Measurements from ENCODE around the gene TIMM23. TPM values are rescaled to one million over a fixed set of nuclear protein-coding genes. Genes with fewer than 3 reads are reported as not detected.

The TIMM23 gene
- total RNA-seq, 2 experiments from 2014 or later: 72.6 to 79.5 TPM

DNA sequence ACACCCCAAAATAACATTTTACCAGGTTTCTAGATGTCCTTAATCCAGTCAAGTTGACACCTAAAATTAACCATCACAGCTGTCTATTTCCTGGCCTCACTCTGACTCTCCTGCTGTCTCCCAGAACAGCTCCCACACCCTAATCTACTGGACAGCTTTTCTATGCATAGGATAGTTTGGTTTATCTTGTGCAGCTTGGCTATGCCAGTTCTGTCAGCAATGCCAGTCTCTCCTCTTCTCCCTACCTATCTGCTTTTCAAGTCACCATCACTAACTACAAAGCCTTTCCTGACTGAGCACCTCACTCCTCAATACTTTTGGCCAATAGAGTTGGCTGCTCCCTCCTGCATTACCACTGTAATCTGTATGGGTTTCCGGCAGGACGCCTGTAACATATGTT lies 53.1 kb downstream of the TIMM23 start:
- intact Hi-C loops (cut with DNase I, micrococcal nuclease): loop anchor here in 1 of 2 experiments (5.0 kb wide), 1 partner anchor 43 kb away; no protein-coding TSS in a partner anchor
- ATAC-seq (no peak), DNase-seq (no peak)
- Mint-ChIP-seq H3K36me3 (ENCODE audit: low read depth) (peaks cover 8% of the 10 kb centered on the region), H3K27me3 (no peaks in the 10 kb centered on the region), H3K9me3 (ENCODE audit: low read depth) (no peaks in the 10 kb centered on the region), H3K4me3 (no peak overlapping the region), H3K27ac (peak overlapping the region; percentile 32), H3K4me1 (peaks cover 85% of the 10 kb centered on the region)
- POLR2A ChIA-PET: no interaction called here
- CTCF ChIA-PET: interaction anchor here (5.6 kb wide), 1 partner anchor 7 kb away, joined by 52 read pairs; no protein-coding TSS in a partner anchor

DNA sequence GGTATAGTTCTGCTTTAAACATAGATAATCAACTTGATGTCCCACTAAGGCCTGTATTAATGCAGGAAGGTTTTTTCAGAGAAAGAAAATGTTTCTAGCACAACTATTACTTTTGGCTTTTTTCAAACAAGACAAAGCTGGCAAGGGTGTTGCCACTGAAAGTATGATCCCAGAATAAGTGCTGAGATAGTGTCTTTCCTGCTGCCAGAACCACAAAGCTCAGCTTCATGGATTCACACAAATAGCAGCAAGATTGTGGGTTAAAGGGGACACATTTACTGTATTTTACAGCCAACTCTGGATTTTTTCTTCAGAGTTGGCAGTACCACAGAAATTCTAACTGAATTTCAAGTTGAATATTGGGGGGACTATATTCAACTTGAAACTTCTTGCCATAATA lies 53.8 kb downstream of the TIMM23 start:
- H3K4me3 Mint-ChIP-seq: no peak overlapping the region
- DNase-seq (no peak), ATAC-seq (no peak)
- H3K27me3 Mint-ChIP-seq: no peaks in the 10 kb centered on the region
- H3K27ac Mint-ChIP-seq: no peak overlapping the region
- intact Hi-C loops (cut with DNase I, micrococcal nuclease): loop anchor here in 1 of 2 experiments (5.0 kb wide), 1 partner anchor 44 kb away; no protein-coding TSS in a partner anchor
- peaks cover 8% of the 10 kb centered on the region for H3K36me3 Mint-ChIP-seq (ENCODE audit: low read depth)
- H3K4me1 Mint-ChIP-seq: peaks cover 82% of the 10 kb centered on the region
- POLR2A ChIA-PET: no interaction called here
- H3K9me3 Mint-ChIP-seq (ENCODE audit: low read depth): no peaks in the 10 kb centered on the region
- CTCF ChIA-PET: interaction anchor here (0.5 to 5.6 kb wide), 3 partner anchors 8 to 34 kb away, joined by 3 to 52 read pairs (median 5); no protein-coding TSS in a partner anchor

DNA sequence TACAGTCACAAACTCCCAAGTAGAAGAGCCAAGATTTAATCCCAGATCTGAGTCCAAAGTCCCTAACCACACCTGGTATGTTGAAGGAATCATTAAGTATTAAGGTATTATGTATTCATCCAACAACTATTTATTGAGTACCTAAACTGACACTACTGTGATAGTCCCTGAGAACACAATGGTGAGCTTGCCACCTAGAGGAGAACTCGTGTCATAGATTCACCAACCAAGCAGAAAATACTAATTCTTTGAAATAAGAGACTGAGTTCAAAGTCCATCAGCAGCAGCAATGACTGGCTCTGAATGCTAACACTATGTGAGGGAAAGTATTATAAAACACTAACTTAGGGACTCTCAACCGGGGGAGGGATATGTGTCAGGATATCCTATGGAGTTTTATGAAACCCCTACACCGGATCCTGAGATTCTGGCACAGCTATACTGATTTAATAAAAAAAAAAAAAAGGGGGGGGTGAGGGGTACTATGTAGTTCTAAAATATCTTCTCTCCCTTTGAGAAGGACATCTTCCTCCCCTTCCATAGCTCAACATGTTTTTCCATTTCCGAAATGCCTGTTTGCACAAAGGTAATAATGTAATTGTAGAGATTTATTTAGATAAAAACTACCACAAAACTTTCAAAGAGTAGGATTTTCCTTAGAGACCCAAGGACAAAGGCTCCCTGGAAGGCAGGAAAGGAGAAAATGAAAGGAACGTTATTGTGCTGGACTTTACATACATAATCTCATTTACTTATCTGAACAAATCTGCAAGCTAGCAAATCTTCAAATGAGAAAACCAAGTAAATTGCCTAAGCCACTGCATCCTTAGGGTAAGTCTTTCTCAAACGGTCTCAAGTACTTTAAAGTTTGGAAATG lies 56.5 kb downstream of the TIMM23 start:
- H3K36me3 Mint-ChIP-seq (ENCODE audit: low read depth): peaks cover 4% of the 10 kb centered on the region
- H3K9me3 Mint-ChIP-seq (ENCODE audit: low read depth): no peaks in the 10 kb centered on the region
- intact Hi-C loops (cut with DNase I, micrococcal nuclease): loop anchor here (1.0 to 5.0 kb wide), 4 partner anchors 47 to 778 kb away; no protein-coding TSS in a partner anchor
- ChIA-PET POLR2A (interaction anchor here (0.6 kb wide), 2 partner anchors 46 to 787 kb away, joined by 3 to 4 read pairs; no protein-coding TSS in a partner anchor), CTCF (interaction anchor here (0.6 to 5.6 kb wide), 13 partner anchors 11 to 979 kb away, joined by 3 to 52 read pairs (median 4); no protein-coding TSS in a partner anchor)
- H3K4me3 Mint-ChIP-seq: peak overlapping the region; percentile 97
- peak overlapping the region; percentile 97 for H3K27ac Mint-ChIP-seq
- peak; percentile 45 for ATAC-seq
- DNase-seq: peak; percentile 49
- peaks cover 61% of the 10 kb centered on the region for H3K4me1 Mint-ChIP-seq
- H3K27me3 Mint-ChIP-seq: no peaks in the 10 kb centered on the region

DNA sequence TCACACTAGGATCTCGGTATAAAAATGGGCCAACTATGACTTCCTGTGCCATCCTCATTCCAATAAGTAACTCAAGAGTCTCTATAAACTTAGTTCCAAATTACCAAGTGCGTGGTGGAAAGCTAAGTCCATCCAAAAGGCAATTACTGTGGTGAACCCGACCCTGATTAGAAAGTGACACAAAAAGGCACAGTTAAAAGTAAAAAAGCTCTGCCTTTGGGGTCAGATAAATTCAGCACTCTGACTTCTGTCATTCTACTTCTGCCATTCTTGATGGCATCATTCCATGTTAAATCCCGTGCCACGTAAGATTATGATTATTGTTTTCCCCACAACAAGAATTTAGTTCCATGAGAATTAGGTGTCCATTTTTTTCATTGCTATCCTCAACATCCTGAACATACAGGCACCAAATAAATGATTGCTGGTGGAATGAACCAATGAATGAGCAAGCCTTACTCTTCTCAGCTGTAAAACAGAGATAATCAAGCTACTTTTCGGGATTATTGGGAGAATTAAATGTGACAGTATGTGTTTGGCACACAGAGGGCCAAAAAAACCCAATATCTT lies 57.3 kb downstream of the TIMM23 start:
- peak overlapping the region; percentile 97 for H3K4me3 Mint-ChIP-seq
- ATAC-seq (no peak), DNase-seq (no peak)
- ChIA-PET CTCF (interaction anchor here (0.6 to 5.6 kb wide), 9 partner anchors 12 to 979 kb away, joined by 3 to 52 read pairs (median 4); no protein-coding TSS in a partner anchor), POLR2A (no interaction called here)
- H3K9me3 Mint-ChIP-seq (ENCODE audit: low read depth): no peaks in the 10 kb centered on the region
- H3K27me3 Mint-ChIP-seq: no peaks in the 10 kb centered on the region
- H3K36me3 Mint-ChIP-seq (ENCODE audit: low read depth): peaks cover 4% of the 10 kb centered on the region
- H3K27ac Mint-ChIP-seq: peak overlapping the region; percentile 97
- intact Hi-C loops (cut with DNase I, micrococcal nuclease): loop anchor here (1.0 to 10.0 kb wide), 11 partner anchors 47 to 1071 kb away; partner anchors contain the start of genes RASSF4 (in 1 of the 2), TIMM23 (in 1 of the 2), WASHC2C (in 1 of the 2) and ZFAND4 (in 1 of the 2)
- peaks cover 53% of the 10 kb centered on the region for H3K4me1 Mint-ChIP-seq

DNA sequence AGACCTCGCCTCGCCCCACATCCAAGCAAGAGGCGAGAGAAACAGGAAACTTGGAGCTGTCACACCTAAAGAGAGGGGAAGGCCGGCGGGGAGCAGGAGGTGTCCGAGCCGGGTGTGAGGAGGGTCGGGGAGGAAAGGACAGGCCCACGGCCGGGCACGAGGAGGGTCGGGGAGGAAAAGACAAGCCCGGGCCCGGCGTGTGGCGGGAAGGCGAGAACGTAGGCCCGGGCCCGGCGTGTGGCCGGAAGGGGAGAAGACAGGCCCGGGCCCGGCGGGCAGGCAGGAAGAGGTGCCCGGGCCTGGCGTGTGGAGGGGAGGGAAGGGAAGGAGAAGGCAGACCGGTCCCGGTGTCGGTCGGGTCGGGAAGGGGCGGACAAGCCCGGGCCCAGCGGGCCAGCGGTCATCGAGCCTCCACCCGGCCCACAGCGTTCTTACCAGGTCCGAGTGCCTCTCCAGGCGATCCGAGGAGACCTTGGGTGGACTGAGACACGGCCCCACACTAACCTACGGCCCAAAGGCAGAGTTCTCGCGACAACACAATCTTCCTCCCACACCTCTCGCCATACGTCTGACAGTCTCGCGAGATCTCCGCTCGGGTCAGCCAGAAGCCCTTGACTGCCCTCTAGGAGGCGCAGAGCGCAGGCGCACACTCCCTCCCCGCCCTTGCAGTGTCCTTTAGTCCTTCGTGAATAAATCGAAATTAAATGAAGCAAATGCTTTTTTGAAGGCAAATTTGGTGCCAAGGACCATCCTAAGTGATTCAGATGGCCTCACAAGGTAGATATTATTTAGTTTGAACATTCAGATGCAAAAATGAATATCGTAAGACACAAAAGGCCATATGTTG lies 58.0 kb downstream of the TIMM23 start, which contains the start of gene NCOA4:
TSS of gene NCOA4 (minus strand) at position 533 of the 847 bp plus-strand sequence. CDS start 13,943 bp downstream, outside the sequence.
- Mint-ChIP-seq H3K9me3 (ENCODE audit: low read depth) (no peaks in the 10 kb centered on the region), H3K27me3 (no peaks in the 10 kb centered on the region), H3K4me3 (peak within 1 kb of the TSS; percentile 97), H3K4me1 (peaks cover 46% of the 10 kb centered on the region), H3K27ac (peak within 1 kb of the TSS; percentile 97), H3K36me3 (ENCODE audit: low read depth) (peaks cover 4% of the 10 kb centered on the region)
- intact Hi-C loops (cut with DNase I, micrococcal nuclease): loop anchor here (1.0 to 10.0 kb wide), 8 partner anchors 58 to 1072 kb away; partner anchors contain the start of genes RASSF4 (in 1 of the 2), TIMM23 (in 1 of the 2), WASHC2C (in 1 of the 2) and ZFAND4 (in 1 of the 2)
- DNase-seq (peak; percentile 98), ATAC-seq (peak; percentile 96)
- ChIA-PET POLR2A (no interaction called here), CTCF (interaction anchor here (1.1 to 5.6 kb wide), 7 partner anchors 12 to 76 kb away, joined by 3 to 52 read pairs (median 4); no protein-coding TSS in a partner anchor)

DNA sequence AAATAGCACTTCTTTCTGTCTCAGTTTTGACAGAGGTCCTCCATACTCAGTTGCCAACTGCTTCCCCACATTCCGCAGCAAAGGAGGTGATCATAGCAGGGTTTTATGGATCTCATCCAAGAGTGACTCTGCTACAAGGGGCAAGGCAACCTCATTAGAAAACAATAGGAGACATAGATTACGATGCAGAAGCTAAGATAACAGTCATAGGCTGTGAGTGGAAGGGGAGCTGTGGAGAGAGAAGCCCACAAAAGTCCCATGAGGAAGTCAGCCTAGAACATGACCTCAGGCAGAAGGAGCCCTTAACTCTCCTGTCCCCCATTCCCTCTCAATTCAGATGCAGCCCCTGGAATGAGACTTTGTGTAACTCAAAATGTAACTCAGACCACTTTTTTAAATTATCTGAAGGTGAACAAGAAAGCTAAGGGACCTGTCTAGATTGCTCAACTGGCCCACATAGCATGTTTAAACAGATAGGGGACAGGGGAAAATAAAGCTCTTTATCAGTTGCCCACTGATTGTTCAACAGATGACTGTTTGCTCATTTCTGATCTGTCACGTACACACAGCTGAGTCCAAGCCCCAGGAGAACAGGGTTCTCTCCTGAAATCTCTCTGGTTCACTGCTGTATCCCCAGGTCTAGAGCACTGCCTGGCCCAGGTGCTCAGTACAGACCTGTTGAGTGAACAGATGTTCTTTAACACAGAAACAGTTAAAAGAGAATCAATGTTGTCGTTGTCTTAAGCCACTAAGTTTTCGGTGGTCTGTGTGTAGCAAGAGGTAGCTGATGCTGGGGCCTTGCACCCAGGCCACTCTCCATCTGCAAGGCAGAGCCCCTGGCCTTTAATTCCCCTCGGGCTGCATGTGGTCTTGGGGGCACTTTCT lies 59.6 kb downstream of the TIMM23 start:
- CTCF ChIA-PET: interaction anchor here (0.6 to 1.2 kb wide), 4 partner anchors 9 to 196 kb away, joined by 3 to 4 read pairs (median 3); partner anchors contain the start of gene MSMB
- DNase-seq (no peak), ATAC-seq (no peak)
- Mint-ChIP-seq H3K36me3 (ENCODE audit: low read depth) (peaks cover 3% of the 10 kb centered on the region), H3K4me1 (peaks cover 30% of the 10 kb centered on the region), H3K27ac (no peak overlapping the region), H3K4me3 (no peak overlapping the region), H3K27me3 (no peaks in the 10 kb centered on the region), H3K9me3 (ENCODE audit: low read depth) (no peaks in the 10 kb centered on the region)
- intact Hi-C loops (cut with DNase I, micrococcal nuclease): loop anchor here (2.0 to 10.0 kb wide), 4 partner anchors 63 to 1073 kb away; partner anchors contain the start of gene RASSF4 (in 1 of the 2)
- POLR2A ChIA-PET: no interaction called here

DNA sequence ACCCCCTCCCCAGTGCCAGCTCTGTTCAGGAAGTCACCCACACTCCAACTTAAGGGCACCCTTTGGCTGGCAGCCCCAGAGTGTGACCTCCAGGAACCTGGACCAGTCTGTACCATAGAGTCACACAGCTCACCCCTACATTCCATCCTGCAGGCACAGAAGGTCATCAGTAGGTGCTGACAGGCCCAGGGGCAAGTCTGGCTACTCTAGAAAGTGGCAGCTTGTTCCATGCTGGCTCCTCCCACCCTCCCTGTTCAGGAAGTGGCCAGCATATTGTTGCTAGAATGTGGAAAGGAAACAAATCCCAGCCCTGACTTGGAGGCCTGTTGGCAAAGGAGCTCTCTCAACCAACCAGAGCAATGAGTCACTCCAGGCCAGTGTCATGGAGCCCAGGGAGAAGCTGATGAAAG lies 61.3 kb downstream of the TIMM23 start:
- ChIA-PET CTCF (no interaction called here), POLR2A (no interaction called here)
- no peaks in the 10 kb centered on the region for H3K27me3 Mint-ChIP-seq
- no peaks in the 10 kb centered on the region for H3K9me3 Mint-ChIP-seq (ENCODE audit: low read depth)
- H3K4me3 Mint-ChIP-seq: no peak overlapping the region
- no peak for ATAC-seq
- intact Hi-C loops (cut with DNase I, micrococcal nuclease): loop anchor here (5.0 to 10.0 kb wide), 3 partner anchors 61 to 566 kb away; no protein-coding TSS in a partner anchor
- no peak for DNase-seq
- no peaks in the 10 kb centered on the region for H3K36me3 Mint-ChIP-seq (ENCODE audit: low read depth)
- H3K27ac Mint-ChIP-seq: no peak overlapping the region
- H3K4me1 Mint-ChIP-seq: peaks cover 14% of the 10 kb centered on the region

DNA sequence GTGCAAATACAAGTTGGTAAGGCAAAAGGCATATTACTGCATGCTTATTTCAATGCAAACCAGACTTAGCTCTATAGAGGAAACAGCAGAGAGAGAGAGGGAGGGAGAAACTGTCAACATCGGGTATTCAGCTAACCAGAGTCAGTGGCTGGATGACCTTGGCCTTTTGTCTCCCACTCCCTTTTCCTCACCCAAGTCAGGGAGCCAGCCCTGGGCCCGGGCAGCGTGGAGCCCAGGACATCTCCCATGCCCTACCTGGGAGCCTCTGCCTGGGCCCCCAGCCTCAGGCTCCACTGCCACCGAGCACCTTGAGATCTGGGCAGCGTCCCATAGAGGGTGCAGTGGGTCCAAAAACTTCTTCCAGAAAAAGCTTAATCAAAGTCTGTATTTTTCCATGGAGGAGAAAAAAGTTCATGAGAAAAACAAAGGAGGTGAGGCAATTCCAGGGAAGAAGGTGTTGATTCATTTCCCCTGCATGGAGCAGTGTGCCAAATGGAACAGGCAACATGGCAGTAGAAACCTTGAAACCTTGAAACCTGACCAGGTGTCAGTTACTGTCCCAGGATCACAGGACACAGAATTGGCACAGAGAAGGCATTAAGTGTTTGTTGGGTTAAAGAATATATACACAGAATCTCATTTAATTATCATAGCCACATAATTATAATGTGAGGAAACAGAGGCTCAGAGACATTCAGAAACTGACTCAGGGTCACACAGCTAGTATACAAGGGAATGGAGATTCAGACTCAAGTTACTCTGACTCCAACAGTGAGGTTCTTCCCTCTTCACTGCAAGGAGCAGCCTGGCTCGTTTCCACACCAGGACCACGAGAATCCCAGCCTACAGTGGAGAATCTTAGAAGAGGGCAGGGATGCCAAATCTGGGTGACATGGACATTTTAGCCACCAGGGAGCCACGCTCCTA lies 63.9 kb downstream of the TIMM23 start:
- Mint-ChIP-seq H3K27ac (no peak overlapping the region), H3K36me3 (ENCODE audit: low read depth) (no peaks in the 10 kb centered on the region), H3K4me3 (no peak overlapping the region), H3K4me1 (no peaks in the 10 kb centered on the region), H3K9me3 (ENCODE audit: low read depth) (no peaks in the 10 kb centered on the region), H3K27me3 (no peaks in the 10 kb centered on the region)
- POLR2A ChIA-PET: no interaction called here
- DNase-seq: no peak
- no peak for ATAC-seq
- intact Hi-C loops (cut with DNase I, micrococcal nuclease): loop anchor here in 1 of 2 experiments (10.0 kb wide), 1 partner anchor 59 kb away; no protein-coding TSS in a partner anchor
- CTCF ChIA-PET: no interaction called here

Measured in activated CD4-positive, alpha-beta T cell treated with anti-CD3 and anti-CD28 coated beads for 36 hours (primary cell).